HepG2 (cell line): Measurements from ENCODE around the gene NEDD1. TPM values are rescaled to one million over a fixed set of nuclear protein-coding genes. Genes with fewer than 3 reads are reported as not detected.

ENCODE experiments used
- ATAC-seq: fragments of 200-7000 bp; cut with Tn5 transposase; 3 replicates; pipeline ENCODE4 v1.9.1; 2020; ENCODE audit warnings: mild to moderate bottlenecking, moderate library complexity
- BruUV-seq: library from RNA; stranded (reverse); fragments of 400-500 nt; replicated peaks from 2 replicates; lab custom pipeline; 2021; lab: Mats Ljungman, UMichigan
- CTCF ChIA-PET: fragments of 300-600 bp; formaldehyde crosslinking; extraction: SDS; loops from one replicate; lab custom pipeline; 2021; ENCODE audit warnings: low total read pairs, inconsistent platforms, low intra/inter-chr PET ratio; lab: Yijun Ruan, JAX
- POLR2A ChIA-PET: fragments of 350-600 bp; sonication (Branson Sonifier 250); formaldehyde crosslinking; loops from one replicate; lab custom pipeline; 2020; ENCODE audit warnings: antibody characterized with exemption, inconsistent platforms; lab: Yijun Ruan, JAX
- DNase-seq: peaks from one replicate; pipeline ENCODE4 v3.0.0-alpha.2; 2015; ENCODE audit warnings: low spot score
- FAIRE-seq: peaks from 3 replicates; lab custom pipeline; 2011; peaks lifted over from hg19 to GRCh38; lab: Jason Lieb, UNC
- H2AFZ ChIP-seq: one replicate; pipeline ENCODE4 v1.6.1; 2011; ENCODE audit warnings: low read length, inconsistent platforms
- H3K27ac ChIP-seq: fragments of 300-600 bp; 3 replicates; pipeline ENCODE4 v1.8.0; 2011; ENCODE audit warnings: mixed run types, mild to moderate bottlenecking, mixed read lengths, low read length, inconsistent platforms; ENCODE audit not compliant: insufficient read depth; ENCODE audit errors: extremely low read length
- H3K27me3 ChIP-seq, 2 experiments: fragments of 200-600 bp in 1 of 2; 2 replicates in 1 of 2; 3 replicates in 1 of 2; pipeline versions ENCODE4 v1.6.0 to v1.8.0; 2011; ENCODE audit warnings: low read length in 2 of 2, mild to moderate bottlenecking in 2 of 2, moderate library complexity in 2 of 2, inconsistent platforms in 1 of 2; ENCODE audit not compliant: insufficient read depth in 2 of 2, control insufficient read depth in 1 of 2
- H3K36me3 ChIP-seq, 2 experiments: fragments of 200-600 bp in 1 of 2; replicated peaks in 1 of 2; 2 replicates in 1 of 2; 3 replicates in 1 of 2; pipeline versions ENCODE4 v1.5.1 to v1.8.0; 2011; ENCODE audit warnings: low read length in 2 of 2, inconsistent platforms in 1 of 2; ENCODE audit not compliant: insufficient read depth in 2 of 2, control insufficient read depth in 1 of 2
- H3K4me1 ChIP-seq: 2 replicates; pipeline ENCODE4 v1.5.1; 2012; ENCODE audit warnings: low read length, inconsistent platforms; ENCODE audit not compliant: insufficient read depth
- H3K4me2 ChIP-seq: 2 replicates; pipeline ENCODE4 v1.6.0; 2011; ENCODE audit warnings: low read depth, low read length, inconsistent platforms
- H3K4me3 ChIP-seq, 3 experiments: fragments of 200-600 bp in 1 of 3; sonication (generic), shearing (Covaris generic) in 1 of 3; replicated peaks in 1 of 3; 2 replicates each; pipeline ENCODE4 v1.5.1; 2011 to 2016; ENCODE audit warnings: low read length in 3 of 3, inconsistent platforms in 2 of 3, low read depth in 2 of 3, mild to moderate bottlenecking in 2 of 3, control low read depth in 1 of 3, mixed read lengths in 1 of 3; ENCODE audit not compliant: insufficient read depth in 1 of 3
- H3K79me2 ChIP-seq: one replicate; pipeline ENCODE4 v1.6.1; 2011; ENCODE audit warnings: low read length, inconsistent platforms; ENCODE audit not compliant: insufficient read depth
- H3K9ac ChIP-seq: 2 replicates; pipeline ENCODE4 v1.6.0; 2011; ENCODE audit warnings: mild to moderate bottlenecking, low read depth, low read length, inconsistent platforms; ENCODE audit not compliant: insufficient read depth
- H3K9me3 ChIP-seq: 2 replicates; pipeline ENCODE4 v1.5.1; 2012; ENCODE audit warnings: mild to moderate bottlenecking, low read length
- H4K20me1 ChIP-seq: 2 replicates; pipeline ENCODE4 v1.6.0; 2011; ENCODE audit warnings: inconsistent platforms, mild to moderate bottlenecking, low read length, moderate library complexity; ENCODE audit not compliant: insufficient read depth
- ARID4A ChIP-seq: sonication (generic); formaldehyde crosslinking; IDR thresholded peaks from 2 replicates; pipeline ENCODE4 v1.5.0; 2020; ENCODE audit warnings: mild to moderate bottlenecking, missing genetic modification reagents, borderline replicate concordance
- ATAD3A ChIP-seq: sonication (generic); formaldehyde crosslinking; IDR thresholded peaks from 2 replicates; pipeline ENCODE4 v1.4.0; 2020; ENCODE audit warnings: missing genetic modification reagents
- JUN ChIP-seq: sonication (generic); formaldehyde crosslinking; IDR thresholded peaks from 2 replicates; pipeline ENCODE4 v1.4.0; 2020; ENCODE audit warnings: mild to moderate bottlenecking, missing genetic modification reagents
- KDM2A ChIP-seq: sonication (generic); formaldehyde crosslinking; IDR thresholded peaks from 2 replicates; pipeline ENCODE4 v1.4.0; 2020; ENCODE audit warnings: low read depth, missing genetic modification reagents, borderline replicate concordance
- REPIN1 ChIP-seq: sonication (generic); formaldehyde crosslinking; IDR thresholded peaks from 2 replicates; pipeline ENCODE4 v1.8.0; 2022; ENCODE audit warnings: missing genetic modification reagents, low read depth, mild to moderate bottlenecking, borderline replicate concordance
- ZNF513 ChIP-seq: sonication (generic); formaldehyde crosslinking; conservative IDR thresholded peaks from 2 replicates; pipeline ENCODE4 v1.5.0; 2020; ENCODE audit warnings: missing genetic modification reagents
- ZNF749 ChIP-seq: sonication (generic); formaldehyde crosslinking; IDR thresholded peaks from 2 replicates; pipeline ENCODE4 v1.8.0; 2022; ENCODE audit warnings: mild to moderate bottlenecking, missing genetic modification reagents, moderate library complexity, borderline replicate concordance
- ZNF883 ChIP-seq: sonication (generic); formaldehyde crosslinking; IDR thresholded peaks from 2 replicates; pipeline ENCODE4 v1.5.1; 2020; ENCODE audit warnings: mild to moderate bottlenecking, missing genetic modification reagents; ENCODE audit errors: not compliant biosample characterization
- ZXDC ChIP-seq: sonication (generic); formaldehyde crosslinking; IDR thresholded peaks from 2 replicates; pipeline ENCODE4 v1.5.0; 2020; ENCODE audit warnings: mild to moderate bottlenecking, missing genetic modification reagents
- WGBS: methylation state at CpG from one replicate; pipeline ENCODE4 v1.1.6; 2017; ENCODE audit warnings: low lambda C conversion rate; 5-methylcytosine and 5-hydroxymethylcytosine counted together
- in situ Hi-C: cut with HindIII; loops from 2 replicates; pipeline ENCODE4 v1.10.0; 2017; ENCODE audit warnings: low pct_unique_long_range_greater_than_20kb; ENCODE audit not compliant: extremely low pct_ligation_motif_present
- intact Hi-C: fragments of 100-400 bp; cut with micrococcal nuclease; formaldehyde crosslinking; loops from one replicate; pipeline ENCODE4 v1.10.0; 2022; ENCODE audit not compliant: unreplicated experiment
- polyA plus RNA-seq, 8 experiments: library from polyadenylated mRNA; depleted of rRNA in 3 of 8; stranded (reverse) in 7 of 8; unstranded in 1 of 8; fragments of >200 nt; fragmentation: Illumina TruSeq in 4 of 8; extraction: Trizol in 4 of 8; gene quantifications; 2 replicates each; pipeline versions ENCODE4 v1.2.1 to v1.2.3, GENCODE V29; 2011 to 2016; ENCODE audit warnings: low read depth in 4 of 8, missing spikeins in 1 of 8, mixed read lengths in 1 of 8; ENCODE audit not compliant: insufficient read depth in 1 of 8
- total RNA-seq, 5 experiments: library from RNA; depleted of rRNA; stranded (reverse); fragments of >200 nt; fragmentation: Illumina TruSeq; extraction: Trizol; gene quantifications; 2 replicates each; pipeline ENCODE4 v1.2.3, GENCODE V29; 2016; ENCODE audit warnings: low read depth in 1 of 5
- TF ChIP-seq, protein P1 (sequence below): sonication (generic); formaldehyde crosslinking; IDR thresholded peaks from 2 replicates; pipeline ENCODE4 v1.5.1; 2020; ENCODE audit warnings: mild to moderate bottlenecking, moderate library complexity, missing genetic modification reagents

Gene NEDD1
- total and polyA plus RNA-seq, 2 of the 13 experiments (the other 11 are each of a cell fraction or from before 2014, with no cell fraction given), result 11.2 to 21.5 TPM

GRCh38 chr12:96890331-96890730, 16.7 kb upstream of the NEDD1 start:
- DNase-seq, result no peak
- Histone ChIP-seq H3K36me3 (no peaks in the 10 kb centered on the region), H3K4me3 (no peak overlapping the region), H3K79me2 (no peaks in the 10 kb centered on the region), H4K20me1 (no peaks in the 10 kb centered on the region), H3K4me2 (no peak overlapping the region)
- no peak for FAIRE-seq
- ChIA-PET POLR2A (no interaction called here), CTCF (no interaction called here)
- no peak for ATAC-seq
- BruUV-seq, result no TSS peak
- TF ChIP-seq ARID4A (CRISPR knock-in tag), result no peak
- TF ChIP-seq REPIN1 (CRISPR knock-in tag), result no peak
- TF ChIP-seq ZXDC, result no peak
- no peak for TF ChIP-seq JUN
- no peak for TF ChIP-seq ZNF749 (CRISPR knock-in tag)
- TF ChIP-seq ATAD3A (CRISPR knock-in tag), result no peak
- TF ChIP-seq, protein P1, sequence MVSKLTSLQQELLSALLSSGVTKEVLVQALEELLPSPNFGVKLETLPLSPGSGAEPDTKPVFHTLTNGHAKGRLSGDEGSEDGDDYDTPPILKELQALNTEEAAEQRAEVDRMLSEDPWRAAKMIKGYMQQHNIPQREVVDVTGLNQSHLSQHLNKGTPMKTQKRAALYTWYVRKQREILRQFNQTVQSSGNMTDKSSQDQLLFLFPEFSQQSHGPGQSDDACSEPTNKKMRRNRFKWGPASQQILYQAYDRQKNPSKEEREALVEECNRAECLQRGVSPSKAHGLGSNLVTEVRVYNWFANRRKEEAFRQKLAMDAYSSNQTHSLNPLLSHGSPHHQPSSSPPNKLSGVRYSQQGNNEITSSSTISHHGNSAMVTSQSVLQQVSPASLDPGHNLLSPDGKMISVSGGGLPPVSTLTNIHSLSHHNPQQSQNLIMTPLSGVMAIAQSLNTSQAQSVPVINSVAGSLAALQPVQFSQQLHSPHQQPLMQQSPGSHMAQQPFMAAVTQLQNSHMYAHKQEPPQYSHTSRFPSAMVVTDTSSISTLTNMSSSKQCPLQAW (CRISPR knock-in tag), result no peak
- no peak for TF ChIP-seq ZNF513 (CRISPR knock-in tag)
- no peak for TF ChIP-seq ZNF883 (CRISPR knock-in tag)
- TF ChIP-seq KDM2A, result no peak
- TF ChIP-seq, all 625 proteins: peak for 0
- in situ Hi-C loops (no loop called here), intact Hi-C loops (no loop called here)
- 15% methylated on average over 2 of the region's 2 CpGs for WGBS
- H3K27ac ChIP-seq, result no peak overlapping the region
- H2AFZ ChIP-seq, result no peak overlapping the region
- 0 out of 5 replicates have a peak, but pooled peaks cover 0 to 5% of the 10 kb centered on the region in 2 experiments for H3K27me3 ChIP-seq
- no peaks in the 10 kb centered on the region for H3K9me3 ChIP-seq
- no peaks in the 10 kb centered on the region for H3K4me1 ChIP-seq
- no peak overlapping the region for H3K9ac ChIP-seq
